HEK293 (cell line): Measurements from ENCODE around the gene ZMYM1.

Experiments
- CTCF ChIA-PET: fragments of 350-600 bp; formaldehyde crosslinking; extraction: SDS; loops from one replicate; lab custom pipeline; 2021; ENCODE audit warnings: antibody characterized with exemption; lab: Yijun Ruan, JAX
- POLR2A ChIA-PET: fragments of 300-600 bp; formaldehyde crosslinking; extraction: SDS; loops from one replicate; lab custom pipeline; 2020; ENCODE audit warnings: antibody characterized with exemption, inconsistent platforms; lab: Yijun Ruan, JAX
- H3K27ac ChIP-seq: fragments of 200-500 bp; sonication (Bioruptor generic); 2 replicates; pipeline ENCODE4 v1.5.1; 2014; ENCODE audit warnings: low read depth, low read length, control low read depth, inconsistent platforms; ENCODE audit errors: extremely low read depth
- H3K36me3 ChIP-seq, 2 experiments: fragments of 200-500 bp in 1 of 2; sonication (Bioruptor generic) in 1 of 2; 1 replicate in 1 of 2; 2 replicates in 1 of 2; pipeline ENCODE4 v1.5.1; 2014 to 2017; ENCODE audit warnings: inconsistent platforms in 2 of 2, low read length in 2 of 2; ENCODE audit not compliant: control insufficient read depth in 2 of 2, insufficient read depth in 1 of 2
- H3K4me1 ChIP-seq: fragments of 200-500 bp; sonication (Bioruptor generic); 2 replicates; pipeline ENCODE4 v1.5.1; 2014; ENCODE audit warnings: mild to moderate bottlenecking, low read length, inconsistent platforms; ENCODE audit not compliant: control insufficient read depth, insufficient read depth
- H3K4me3 ChIP-seq: 2 replicates; pipeline ENCODE4 v1.5.1; 2011; ENCODE audit warnings: low read depth, mild to moderate bottlenecking, control low read depth, low read length, moderate library complexity
- H3K9me3 ChIP-seq: fragments of 200-500 bp; sonication (Bioruptor generic); 2 replicates; pipeline ENCODE4 v1.5.1; 2014; ENCODE audit warnings: low read depth, low read length, inconsistent platforms; ENCODE audit not compliant: control insufficient read depth, insufficient read depth
- PRDM4 ChIP-seq: fragments of 450-650 bp; formaldehyde crosslinking; IDR thresholded peaks from 2 replicates; pipeline ENCODE4 v1.5.1; 2017; ENCODE audit warnings: missing biosample characterization, missing genetic modification characterization
- SETDB1 ChIP-seq: IDR thresholded peaks from one replicate; pipeline ENCODE4 v1.6.1; 2017; ENCODE audit warnings: mild to moderate bottlenecking, low read length, moderate library complexity, mixed read lengths; ENCODE audit not compliant: insufficient read length
- ZBTB17 ChIP-seq: fragments of 450-650 bp; formaldehyde crosslinking; IDR thresholded peaks from 2 replicates; pipeline ENCODE4 v1.5.1; 2016; ENCODE audit warnings: missing biosample characterization, missing genetic modification characterization
- ZBTB7A ChIP-seq: fragments of 450-650 bp; formaldehyde crosslinking; IDR thresholded peaks from 2 replicates; pipeline ENCODE4 v1.5.1; 2016; ENCODE audit warnings: low read depth, missing biosample characterization, missing genetic modification characterization
- ZNF114 ChIP-seq: fragments of 450-650 bp; formaldehyde crosslinking; IDR thresholded peaks from 2 replicates; pipeline ENCODE4 v1.5.0; 2017; ENCODE audit warnings: missing biosample characterization, missing genetic modification characterization
- ZNF23 ChIP-seq: fragments of 450-650 bp; formaldehyde crosslinking; IDR thresholded peaks from 2 replicates; pipeline ENCODE4 v1.5.1; 2016; ENCODE audit warnings: missing biosample characterization, missing genetic modification characterization, borderline replicate concordance
- ZNF292 ChIP-seq: fragments of 450-650 bp; formaldehyde crosslinking; IDR thresholded peaks from 2 replicates; pipeline ENCODE4 v1.5.1; 2016; ENCODE audit warnings: low read depth, missing biosample characterization, missing genetic modification characterization, borderline replicate concordance
- ZNF391 ChIP-seq: fragments of 450-650 bp; formaldehyde crosslinking; IDR thresholded peaks from 2 replicates; pipeline ENCODE4 v1.5.1; 2016; ENCODE audit warnings: low read depth, missing biosample characterization, missing genetic modification characterization, borderline replicate concordance
- ZNF416 ChIP-seq: fragments of 450-650 bp; formaldehyde crosslinking; IDR thresholded peaks from 2 replicates; pipeline ENCODE4 v1.5.1; 2016; ENCODE audit warnings: missing biosample characterization, missing genetic modification characterization
- ZNF473 ChIP-seq: fragments of 450-650 bp; formaldehyde crosslinking; IDR thresholded peaks from 2 replicates; pipeline ENCODE4 v1.5.1; 2017; ENCODE audit warnings: missing biosample characterization, missing genetic modification characterization
- ZNF558 ChIP-seq: fragments of 450-650 bp; formaldehyde crosslinking; IDR thresholded peaks from 2 replicates; pipeline ENCODE4 v1.5.1; 2016; ENCODE audit warnings: missing biosample characterization, missing genetic modification characterization
- ZNF654 ChIP-seq: fragments of 450-650 bp; formaldehyde crosslinking; IDR thresholded peaks from 2 replicates; pipeline ENCODE4 v1.5.1; 2016; ENCODE audit warnings: low read depth, missing biosample characterization, missing genetic modification characterization
- ZNF660 ChIP-seq: fragments of 450-650 bp; IDR thresholded peaks from 2 replicates; pipeline ENCODE4 v1.5.1; 2018; ENCODE audit warnings: missing biosample characterization, mild to moderate bottlenecking, missing genetic modification characterization
- ZNF776 ChIP-seq: fragments of 450-650 bp; formaldehyde crosslinking; IDR thresholded peaks from 2 replicates; pipeline ENCODE4 v1.5.0; 2017; ENCODE audit warnings: missing biosample characterization, missing genetic modification characterization, borderline replicate concordance
- TF ChIP-seq, protein P1 (sequence below): fragments of 450-650 bp; formaldehyde crosslinking; IDR thresholded peaks from 2 replicates; pipeline ENCODE4 v1.5.1; 2016; ENCODE audit warnings: missing biosample characterization, missing genetic modification characterization

Gene ZMYM1

DNA sequence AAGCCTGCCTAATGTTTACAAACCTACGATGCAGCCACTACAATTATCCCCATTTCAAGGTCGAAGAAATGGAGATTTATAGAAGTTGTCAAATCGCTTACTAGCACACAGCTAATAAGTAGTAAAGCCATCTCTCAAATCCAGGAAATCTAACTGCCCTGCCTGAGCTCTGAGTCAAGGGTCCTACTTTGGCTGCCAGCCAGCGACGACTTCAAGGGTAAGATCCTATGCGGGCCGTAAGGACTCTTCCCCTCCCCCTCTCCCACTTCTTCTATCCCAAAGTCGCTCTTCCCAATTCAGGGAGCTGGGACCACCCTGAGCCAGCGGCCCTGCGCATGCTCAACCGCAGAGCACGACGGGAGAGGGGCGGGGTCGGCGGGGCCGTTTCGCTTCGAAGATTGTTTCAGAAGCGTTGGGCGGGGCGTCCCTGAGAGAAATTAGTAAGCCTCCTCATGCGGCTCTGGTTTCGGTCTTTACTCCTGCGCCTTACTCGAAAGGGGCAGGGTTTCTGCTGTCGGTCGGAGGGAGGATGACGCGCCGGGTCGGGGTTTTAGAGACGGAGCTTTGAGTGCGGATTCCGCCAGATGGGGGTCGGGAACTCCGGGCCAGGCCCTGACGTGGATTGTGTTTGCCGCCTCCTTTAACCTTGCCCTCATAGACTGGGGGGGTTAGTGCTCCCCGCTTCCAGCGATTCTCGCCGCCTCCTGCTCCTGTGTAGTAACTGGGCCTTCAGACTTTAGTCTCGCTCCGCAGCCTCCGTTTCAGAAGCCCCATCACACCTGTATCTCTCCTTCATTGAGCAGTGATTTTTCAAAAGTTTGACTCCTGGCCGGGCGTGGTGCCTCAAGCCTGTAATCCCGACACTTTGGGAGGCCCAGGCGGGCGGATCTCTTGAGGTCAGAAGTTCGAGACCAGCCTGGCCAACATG is at the start of gene ZMYM1 (continued):
- TF ChIP-seq ZBTB17 (tag by site-specific recombination) = peak; percentile 91
- TF ChIP-seq ZBTB7A (tag by site-specific recombination) = no peak
- 0 out of 2 replicates have a peak, but pooled peaks have one; percentile 29 for TF ChIP-seq ZNF391 (tag by site-specific recombination)

DNA sequence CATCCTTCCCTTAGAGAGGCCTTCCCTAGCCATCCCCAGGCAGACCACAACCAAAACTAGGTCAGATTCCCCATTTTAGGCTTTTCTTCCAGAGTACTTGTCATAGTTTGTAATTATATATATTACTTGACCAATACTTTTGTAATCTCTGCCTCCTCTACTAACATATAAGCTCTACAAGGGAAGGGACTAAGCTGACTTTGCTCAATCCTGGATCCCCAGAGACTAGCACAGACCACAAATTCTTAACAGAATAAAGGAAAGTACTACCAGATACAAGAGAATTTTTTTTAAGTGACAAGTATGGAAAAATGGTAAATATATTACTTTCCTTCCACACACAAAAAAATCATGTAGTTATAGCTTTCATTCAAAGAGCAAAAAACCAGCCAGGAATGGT is 49.4 kb upstream of the ZMYM1 start:
- POLR2A ChIA-PET = interaction anchor here (2.2 to 2.7 kb wide), 2 partner anchors 44 to 51 kb away, joined by 12 to 25 read pairs; partner anchors contain the start of genes TMEM35B and ZMYM1
- H3K4me3 ChIP-seq = no peak overlapping the region
- H3K9me3 ChIP-seq = no peaks in the 10 kb centered on the region
- no peaks in the 10 kb centered on the region for H3K4me1 ChIP-seq
- CTCF ChIA-PET = interaction anchor here (0.8 to 1.1 kb wide), 2 partner anchors 55 to 131 kb away, joined by 3 read pairs; no protein-coding TSS in a partner anchor
- no peak for TF ChIP-seq ZNF416 (tag by site-specific recombination)
- peaks cover 0 to 24% of the 10 kb centered on the region in 2 experiments; a peak in 2 of 3 replicates for H3K36me3 ChIP-seq
- no peak overlapping the region for H3K27ac ChIP-seq

DNA sequence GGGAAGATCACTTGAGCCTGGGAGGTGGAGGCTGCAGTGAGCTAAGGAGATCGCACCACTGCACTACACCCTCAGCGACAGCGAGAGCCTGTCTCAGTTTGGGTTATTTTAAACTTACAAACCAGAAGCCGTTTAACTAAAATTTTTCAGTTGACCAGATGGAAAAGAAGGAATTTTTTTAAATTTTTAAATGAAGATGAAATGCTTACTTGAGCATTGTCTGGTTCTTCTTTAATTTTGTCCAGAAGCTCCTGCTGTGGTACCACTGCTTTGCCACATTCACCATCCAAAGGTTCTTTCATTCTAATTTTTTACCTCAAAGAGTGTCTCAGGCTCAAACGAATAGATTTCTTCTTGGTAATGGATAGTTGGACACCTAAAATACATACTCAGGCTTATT is 48.8 kb upstream of the ZMYM1 start:
- H3K4me1 ChIP-seq = no peaks in the 10 kb centered on the region
- TF ChIP-seq ZNF23 (tag by site-specific recombination) = no peak
- no peak for TF ChIP-seq ZNF292 (tag by site-specific recombination)
- TF ChIP-seq SETDB1 = no peak
- TF ChIP-seq ZNF558 (tag by site-specific recombination) = no peak
- ChIA-PET CTCF (interaction anchor here (1.1 kb wide), 2 partner anchors 8 to 56 kb away, joined by 3 to 4 read pairs; no protein-coding TSS in a partner anchor), POLR2A (interaction anchor here (1.0 to 2.7 kb wide), 6 partner anchors 14 to 170 kb away, joined by 3 to 25 read pairs (median 4); partner anchors contain the start of genes SMIM12, TMEM35B and ZMYM1)
- H3K36me3 ChIP-seq = peaks cover 0 to 24% of the 10 kb centered on the region in 2 experiments; a peak in 2 of 3 replicates
- H3K9me3 ChIP-seq = no peaks in the 10 kb centered on the region
- H3K4me3 ChIP-seq = no peak overlapping the region; the same call in 1 of the 2 replicates
- no peak overlapping the region for H3K27ac ChIP-seq

DNA sequence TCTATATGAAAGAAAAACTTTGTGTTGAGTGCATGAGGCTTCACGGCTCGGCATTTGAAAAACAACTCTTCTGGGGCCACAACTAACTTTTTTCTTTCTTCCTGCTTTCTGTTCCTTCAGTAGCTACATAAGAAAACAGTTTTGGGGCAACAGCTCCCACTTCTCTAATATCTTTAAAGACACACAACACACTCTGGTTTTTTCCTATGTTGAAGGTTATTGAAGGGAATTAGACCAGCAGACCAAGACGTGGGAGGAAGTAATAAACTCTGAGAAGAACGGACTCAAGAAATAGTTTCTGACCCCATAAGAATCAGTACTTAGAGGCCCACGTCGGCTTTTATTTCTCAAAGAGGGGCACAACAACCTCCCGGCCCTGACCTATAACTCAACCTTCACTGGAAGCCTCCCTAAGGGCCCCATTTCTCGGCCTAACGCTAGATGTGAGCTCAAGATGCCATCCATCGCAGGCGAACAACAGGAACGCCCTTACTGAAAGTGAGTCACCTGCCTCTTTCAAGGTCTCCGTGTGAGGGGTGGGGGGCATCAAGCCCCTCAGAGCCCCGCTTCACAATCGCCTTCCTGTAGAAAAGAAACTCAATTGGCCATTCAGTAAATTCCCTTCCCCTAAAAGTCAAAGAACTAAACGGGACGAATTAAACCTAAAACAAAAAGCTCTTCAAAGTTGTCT is 48.3 kb upstream of the ZMYM1 start:
- Histone ChIP-seq H3K4me3 (peak overlapping the region; percentile 87), H3K36me3 (peaks cover 0 to 20% of the 10 kb centered on the region in 2 experiments; a peak in 2 of 3 replicates), H3K27ac (peak overlapping the region; percentile 75), H3K9me3 (no peaks in the 10 kb centered on the region), H3K4me1 (no peaks in the 10 kb centered on the region)
- TF ChIP-seq, protein P1, sequence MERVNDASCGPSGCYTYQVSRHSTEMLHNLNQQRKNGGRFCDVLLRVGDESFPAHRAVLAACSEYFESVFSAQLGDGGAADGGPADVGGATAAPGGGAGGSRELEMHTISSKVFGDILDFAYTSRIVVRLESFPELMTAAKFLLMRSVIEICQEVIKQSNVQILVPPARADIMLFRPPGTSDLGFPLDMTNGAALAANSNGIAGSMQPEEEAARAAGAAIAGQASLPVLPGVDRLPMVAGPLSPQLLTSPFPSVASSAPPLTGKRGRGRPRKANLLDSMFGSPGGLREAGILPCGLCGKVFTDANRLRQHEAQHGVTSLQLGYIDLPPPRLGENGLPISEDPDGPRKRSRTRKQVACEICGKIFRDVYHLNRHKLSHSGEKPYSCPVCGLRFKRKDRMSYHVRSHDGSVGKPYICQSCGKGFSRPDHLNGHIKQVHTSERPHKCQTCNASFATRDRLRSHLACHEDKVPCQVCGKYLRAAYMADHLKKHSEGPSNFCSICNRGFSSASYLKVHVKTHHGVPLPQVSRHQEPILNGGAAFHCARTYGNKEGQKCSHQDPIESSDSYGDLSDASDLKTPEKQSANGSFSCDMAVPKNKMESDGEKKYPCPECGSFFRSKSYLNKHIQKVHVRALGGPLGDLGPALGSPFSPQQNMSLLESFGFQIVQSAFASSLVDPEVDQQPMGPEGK (tag by site-specific recombination) = 0 out of 2 replicates have a peak, but pooled peaks have one; percentile 52
- TF ChIP-seq PRDM4 (no peak), ZNF660 (tag by site-specific recombination) (peak; percentile 19; the same call in 1 of the 2 replicates), ZNF114 (tag by site-specific recombination) (no peak), ZNF776 (tag by site-specific recombination) (no peak), ZNF654 (tag by site-specific recombination) (no peak), ZNF473 (no peak)
- ChIA-PET CTCF (interaction anchor here (1.1 kb wide), 1 partner anchor 9 kb away, joined by 4 read pairs; no protein-coding TSS in a partner anchor), POLR2A (interaction anchor here (1.0 to 2.7 kb wide), 8 partner anchors 14 to 171 kb away, joined by 3 to 25 read pairs (median 8); partner anchors contain the start of genes SFPQ, SMIM12, TMEM35B and ZMYM1)
